ENCODE measurements around the gene TRIM24. TPM values are rescaled to one million over a fixed set of nuclear protein-coding genes. Genes with fewer than 3 reads are reported as not detected.
"Not testable (repeated sequence)": the region's sequence is repeated elsewhere in the genome, so short reads cannot be mapped to it uniquely, and the experiment has no call there.

Gene TRIM24
- total RNA-seq (ENCODE audit: unreplicated experiment): 104 TPM
- long read RNA-seq, partial matches to known transcripts: 3 of 4 reads
- long read RNA-seq, other reads (novel, unspliced or antisense): 1 of 4 reads

- no peaks in the 10 kb centered on the region for H3K9me3 Mint-ChIP-seq (ENCODE audit: unreplicated experiment)
- H3K4me3 Mint-ChIP-seq (ENCODE audit: unreplicated experiment): peak within 1 kb of the TSS; percentile 100
- no peak for TF ChIP-seq CTCF (IDR thresholded peaks at IDR 0.05; ENCODE audit: unreplicated experiment)
- peaks cover 19% of the 10 kb centered on the region for H3K36me3 Mint-ChIP-seq (ENCODE audit: low read depth, unreplicated experiment)
- H3K27ac Mint-ChIP-seq (ENCODE audit: unreplicated experiment): peak within 1 kb of the TSS; percentile 95
- H3K27me3 Mint-ChIP-seq (ENCODE audit: unreplicated experiment): peaks cover 11% of the 10 kb centered on the region
- DNase-seq (ENCODE audit: low spot score): no peak
- H3K4me1 Mint-ChIP-seq (ENCODE audit: unreplicated experiment): peaks cover 18% of the 10 kb centered on the region
Measured at GRCh38 chr7:138460176-138460648, at the start of gene TRIM24. Gene TRIM24 (plus strand): TSS chr7:138460259. CDS start chr7:138460549, 290 bp downstream.

- not testable (repeated sequence) for H3K27me3 Mint-ChIP-seq (ENCODE audit: unreplicated experiment); H3K36me3 Mint-ChIP-seq (ENCODE audit: low read depth, unreplicated experiment); H3K9me3 Mint-ChIP-seq (ENCODE audit: unreplicated experiment); DNase-seq (ENCODE audit: low spot score); H3K27ac Mint-ChIP-seq (ENCODE audit: unreplicated experiment); H3K4me3 Mint-ChIP-seq (ENCODE audit: unreplicated experiment)
- peaks cover 21% of the 10 kb centered on the region for H3K4me1 Mint-ChIP-seq (ENCODE audit: unreplicated experiment)
Measured at GRCh38 chr7:138412077-138412476, 48.0 kb upstream of the TRIM24 start.

GRCh38 chr7:138412921-138413320, 47.1 kb upstream of the TRIM24 start:
- not testable (repeated sequence) for H3K4me3 Mint-ChIP-seq (ENCODE audit: unreplicated experiment); H3K27me3 Mint-ChIP-seq (ENCODE audit: unreplicated experiment); H3K9me3 Mint-ChIP-seq (ENCODE audit: unreplicated experiment); H3K36me3 Mint-ChIP-seq (ENCODE audit: low read depth, unreplicated experiment); DNase-seq (ENCODE audit: low spot score); H3K27ac Mint-ChIP-seq (ENCODE audit: unreplicated experiment)
- H3K4me1 Mint-ChIP-seq (ENCODE audit: unreplicated experiment): peaks cover 13% of the 10 kb centered on the region

- Mint-ChIP-seq H3K4me1 (ENCODE audit: unreplicated experiment) (peaks cover 6% of the 10 kb centered on the region), H3K27me3 (ENCODE audit: unreplicated experiment) (peaks cover 3% of the 10 kb centered on the region), H3K4me3 (ENCODE audit: unreplicated experiment) (no peak overlapping the region), H3K36me3 (ENCODE audit: low read depth, unreplicated experiment) (peaks cover 9% of the 10 kb centered on the region), H3K9me3 (ENCODE audit: unreplicated experiment) (peaks cover 6% of the 10 kb centered on the region), H3K27ac (ENCODE audit: unreplicated experiment) (no peak overlapping the region)
- TF ChIP-seq CTCF (IDR thresholded peaks at IDR 0.05; ENCODE audit: unreplicated experiment): no peak
- DNase-seq (ENCODE audit: low spot score): no peak
Measured at GRCh38 chr7:138417078-138417700, 42.9 kb upstream of the TRIM24 start.

- peaks cover 5% of the 10 kb centered on the region for H3K4me1 Mint-ChIP-seq (ENCODE audit: unreplicated experiment)
- peaks cover 9% of the 10 kb centered on the region for H3K36me3 Mint-ChIP-seq (ENCODE audit: low read depth, unreplicated experiment)
- DNase-seq (ENCODE audit: low spot score): no peak
- H3K27ac Mint-ChIP-seq (ENCODE audit: unreplicated experiment): no peak overlapping the region
- H3K4me3 Mint-ChIP-seq (ENCODE audit: unreplicated experiment): no peak overlapping the region
- H3K27me3 Mint-ChIP-seq (ENCODE audit: unreplicated experiment): peaks cover 3% of the 10 kb centered on the region
- peaks cover 6% of the 10 kb centered on the region for H3K9me3 Mint-ChIP-seq (ENCODE audit: unreplicated experiment)
- no peak for TF ChIP-seq CTCF (IDR thresholded peaks at IDR 0.05; ENCODE audit: unreplicated experiment)
Measured at GRCh38 chr7:138417764-138418163, 42.3 kb upstream of the TRIM24 start.

GRCh38 chr7:138418403-138418802, 41.7 kb upstream of the TRIM24 start:
- H3K27me3 Mint-ChIP-seq (ENCODE audit: unreplicated experiment); H3K36me3 Mint-ChIP-seq (ENCODE audit: low read depth, unreplicated experiment): not testable (repeated sequence)

More at GRCh38 chr7:138418403-138418802, 41.7 kb upstream of the TRIM24 start:
- not testable (repeated sequence) for DNase-seq (ENCODE audit: low spot score); H3K4me3 Mint-ChIP-seq (ENCODE audit: unreplicated experiment); H3K9me3 Mint-ChIP-seq (ENCODE audit: unreplicated experiment); H3K27ac Mint-ChIP-seq (ENCODE audit: unreplicated experiment); H3K4me1 Mint-ChIP-seq (ENCODE audit: unreplicated experiment)
